GM12801 (cell line): ENCODE data around the gene NSUN6.

Experiments
- TF ChIP-seq, protein P1 (sequence below): IDR thresholded peaks from one replicate; pipeline ENCODE4 v1.5.1; 2011; ENCODE audit warnings: control low read depth; ENCODE audit not compliant: insufficient read length; ENCODE audit errors: extremely low read depth

The NSUN6 gene

DNA sequence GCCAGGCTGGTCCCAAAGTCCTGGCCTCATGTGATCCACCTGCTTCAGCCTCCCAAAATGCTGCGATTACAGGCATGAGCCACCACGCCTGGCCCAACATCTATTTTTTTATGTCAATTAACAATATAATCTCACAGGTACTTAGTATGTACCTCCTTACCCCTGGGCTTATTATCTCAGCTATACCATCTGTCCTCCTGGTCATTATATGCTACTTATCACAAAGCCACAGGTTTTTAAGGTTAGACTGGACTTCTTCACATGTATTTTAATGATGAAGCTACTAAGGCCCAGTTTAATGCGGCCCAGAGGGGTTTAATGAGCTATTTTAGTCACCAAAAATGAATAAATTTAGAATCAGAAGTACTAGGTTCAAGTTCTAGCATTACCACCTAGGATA is 3.4 kb downstream of the NSUN6 start:
- TF ChIP-seq, protein P1, sequence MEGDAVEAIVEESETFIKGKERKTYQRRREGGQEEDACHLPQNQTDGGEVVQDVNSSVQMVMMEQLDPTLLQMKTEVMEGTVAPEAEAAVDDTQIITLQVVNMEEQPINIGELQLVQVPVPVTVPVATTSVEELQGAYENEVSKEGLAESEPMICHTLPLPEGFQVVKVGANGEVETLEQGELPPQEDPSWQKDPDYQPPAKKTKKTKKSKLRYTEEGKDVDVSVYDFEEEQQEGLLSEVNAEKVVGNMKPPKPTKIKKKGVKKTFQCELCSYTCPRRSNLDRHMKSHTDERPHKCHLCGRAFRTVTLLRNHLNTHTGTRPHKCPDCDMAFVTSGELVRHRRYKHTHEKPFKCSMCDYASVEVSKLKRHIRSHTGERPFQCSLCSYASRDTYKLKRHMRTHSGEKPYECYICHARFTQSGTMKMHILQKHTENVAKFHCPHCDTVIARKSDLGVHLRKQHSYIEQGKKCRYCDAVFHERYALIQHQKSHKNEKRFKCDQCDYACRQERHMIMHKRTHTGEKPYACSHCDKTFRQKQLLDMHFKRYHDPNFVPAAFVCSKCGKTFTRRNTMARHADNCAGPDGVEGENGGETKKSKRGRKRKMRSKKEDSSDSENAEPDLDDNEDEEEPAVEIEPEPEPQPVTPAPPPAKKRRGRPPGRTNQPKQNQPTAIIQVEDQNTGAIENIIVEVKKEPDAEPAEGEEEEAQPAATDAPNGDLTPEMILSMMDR, result no peak

GRCh38 chr10:18647151-18647550 is 4.2 kb downstream of the NSUN6 start:
- TF ChIP-seq, protein P1, result no peak

DNA sequence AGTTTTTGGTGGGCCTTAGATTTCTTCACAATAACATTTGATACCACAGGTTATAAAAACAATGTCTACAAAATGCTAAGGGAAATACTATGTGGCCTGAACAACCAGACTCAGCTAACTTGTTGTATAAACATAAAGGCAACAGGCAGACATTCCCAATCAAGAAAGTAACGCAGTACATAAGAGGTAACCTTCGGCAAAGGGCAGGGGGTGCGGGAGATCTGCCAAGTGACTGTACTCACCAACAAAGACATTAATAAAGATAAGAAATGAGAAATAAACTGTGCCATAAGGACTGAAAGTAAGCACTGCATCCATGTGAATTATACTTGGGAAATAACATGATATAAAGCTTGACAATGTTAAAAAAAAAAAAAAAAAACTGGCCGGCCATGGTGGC is 15.4 kb downstream of the NSUN6 start:
- TF ChIP-seq, protein P1, result no peak

DNA sequence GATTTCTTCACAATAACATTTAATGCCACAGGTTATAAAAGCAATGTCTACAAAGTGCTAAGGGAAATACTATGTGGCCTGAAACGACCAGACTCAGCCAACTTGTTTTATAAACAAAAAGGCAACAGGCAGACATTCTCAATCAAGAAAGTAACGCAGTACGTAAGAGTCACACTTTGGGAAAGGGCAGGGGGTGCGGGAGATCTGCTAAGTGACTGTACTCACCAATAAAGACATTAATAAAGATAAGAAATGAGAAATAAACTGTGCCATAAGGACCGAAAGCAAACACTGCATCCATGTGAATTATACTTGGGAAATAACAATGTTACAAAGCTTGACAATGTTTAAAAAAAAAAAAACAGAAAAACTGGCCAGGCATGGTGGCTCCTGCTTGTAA is 25.5 kb downstream of the NSUN6 start:
- TF ChIP-seq, protein P1, result no peak

GRCh38 chr10:18620856-18621255 is 30.5 kb downstream of the NSUN6 start:
- TF ChIP-seq, protein P1, result no peak

DNA sequence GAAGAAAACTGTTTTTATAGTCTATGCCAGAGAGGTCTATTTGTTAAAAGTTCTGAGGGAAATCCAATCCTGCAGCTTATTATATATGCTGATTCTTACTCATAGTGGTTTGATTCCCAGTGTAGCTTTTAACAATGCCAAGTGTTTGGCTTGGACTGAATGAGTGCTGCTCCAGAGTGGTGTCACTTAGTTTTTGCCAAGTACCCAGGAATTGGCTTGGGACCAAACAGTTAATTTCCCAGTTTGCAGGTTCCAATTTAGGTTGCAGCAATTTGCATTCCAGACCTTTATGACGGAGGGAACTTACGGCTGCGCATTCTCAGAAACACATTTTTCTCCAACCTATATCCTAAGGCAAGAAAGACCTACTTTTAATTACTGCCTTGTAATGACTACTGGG is 32.4 kb downstream of the NSUN6 start:
- TF ChIP-seq, protein P1, result no peak

DNA sequence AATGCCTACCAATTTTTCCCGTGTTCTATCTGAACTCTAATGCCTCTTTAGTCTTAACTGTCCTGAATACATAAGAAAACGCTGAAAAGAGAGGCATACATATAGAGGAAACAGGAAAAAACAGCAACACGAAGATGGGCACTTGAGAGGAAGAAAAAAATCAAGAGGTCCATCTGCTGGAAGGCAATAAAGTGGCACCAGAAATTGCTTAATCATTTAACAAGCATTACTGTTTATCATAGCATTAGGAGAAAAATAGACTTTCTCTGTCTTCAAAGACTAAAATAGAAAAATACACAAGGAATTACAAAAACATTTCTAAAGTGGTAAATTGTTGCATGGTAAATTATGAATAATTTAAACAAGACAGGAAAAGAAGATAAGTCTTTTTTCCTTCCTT is 35.0 kb downstream of the NSUN6 start:
- TF ChIP-seq, protein P1, result no peak

DNA sequence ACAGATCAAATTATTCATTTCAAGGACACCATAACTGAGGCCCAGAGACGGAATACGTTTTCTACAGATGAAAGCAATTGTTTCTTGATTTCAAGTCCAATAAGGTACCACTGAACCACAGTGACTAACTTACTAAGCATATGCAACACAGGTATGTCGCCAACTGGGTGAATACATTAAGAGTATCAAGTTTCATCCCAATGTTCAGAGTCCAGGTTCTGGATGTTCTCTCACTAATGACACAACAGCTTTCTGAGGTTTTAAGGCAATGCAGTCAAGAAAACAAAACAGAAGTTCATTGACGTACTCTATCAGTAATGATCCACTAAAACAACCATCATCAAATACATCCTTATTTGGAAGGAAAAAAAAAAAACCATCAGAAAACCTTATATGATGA is 35.8 kb downstream of the NSUN6 start:
- TF ChIP-seq, protein P1, result no peak
